ENCODE data around the gene OPN3. TPM values are rescaled to one million over a fixed set of nuclear protein-coding genes. Genes with fewer than 3 reads are reported as not detected.

The OPN3 gene
- total RNA-seq, 4 donors from 2014 or later, result 0.26 to 34.9 (median 4.8) TPM

DNA sequence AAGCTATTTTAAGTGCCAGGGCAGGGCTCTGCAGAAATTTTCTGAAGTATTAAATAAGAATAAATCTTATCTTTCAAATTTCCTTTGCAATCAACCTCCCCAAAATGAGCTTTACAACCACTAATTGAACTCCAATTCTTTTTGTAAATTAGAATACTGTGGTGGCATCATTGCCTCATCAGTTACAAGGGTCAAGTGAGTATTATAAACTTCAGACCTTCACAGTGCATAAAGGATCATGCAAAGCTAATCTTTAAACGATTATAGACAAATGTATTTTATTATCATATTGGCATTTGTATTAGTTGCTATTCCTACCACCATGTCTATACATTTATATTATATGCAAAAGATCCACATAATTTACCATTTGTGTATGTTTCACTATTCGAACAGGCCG is 7.2 kb downstream of the OPN3 start:
- no peaks in the 10 kb centered on the region for H3K9me3 ChIP-seq
- H3K4me3 ChIP-seq, result no peak overlapping the region
- no peak overlapping the region for H3K27ac ChIP-seq
- no peaks in the 10 kb centered on the region for H3K27me3 ChIP-seq
- TF ChIP-seq, protein P1, sequence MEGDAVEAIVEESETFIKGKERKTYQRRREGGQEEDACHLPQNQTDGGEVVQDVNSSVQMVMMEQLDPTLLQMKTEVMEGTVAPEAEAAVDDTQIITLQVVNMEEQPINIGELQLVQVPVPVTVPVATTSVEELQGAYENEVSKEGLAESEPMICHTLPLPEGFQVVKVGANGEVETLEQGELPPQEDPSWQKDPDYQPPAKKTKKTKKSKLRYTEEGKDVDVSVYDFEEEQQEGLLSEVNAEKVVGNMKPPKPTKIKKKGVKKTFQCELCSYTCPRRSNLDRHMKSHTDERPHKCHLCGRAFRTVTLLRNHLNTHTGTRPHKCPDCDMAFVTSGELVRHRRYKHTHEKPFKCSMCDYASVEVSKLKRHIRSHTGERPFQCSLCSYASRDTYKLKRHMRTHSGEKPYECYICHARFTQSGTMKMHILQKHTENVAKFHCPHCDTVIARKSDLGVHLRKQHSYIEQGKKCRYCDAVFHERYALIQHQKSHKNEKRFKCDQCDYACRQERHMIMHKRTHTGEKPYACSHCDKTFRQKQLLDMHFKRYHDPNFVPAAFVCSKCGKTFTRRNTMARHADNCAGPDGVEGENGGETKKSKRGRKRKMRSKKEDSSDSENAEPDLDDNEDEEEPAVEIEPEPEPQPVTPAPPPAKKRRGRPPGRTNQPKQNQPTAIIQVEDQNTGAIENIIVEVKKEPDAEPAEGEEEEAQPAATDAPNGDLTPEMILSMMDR (IDR thresholded peaks at IDR 0.05), result no peak
- TF ChIP-seq POLR2A (IDR thresholded peaks at IDR 0.05), result no peak
- no peak for DNase-seq
- H3K36me3 ChIP-seq, result no peaks in the 10 kb centered on the region
- no peaks in the 10 kb centered on the region for H3K4me1 ChIP-seq
- intact Hi-C loops (cut with DNase I; ENCODE audit: low total_unique reads), result no loop called here

DNA sequence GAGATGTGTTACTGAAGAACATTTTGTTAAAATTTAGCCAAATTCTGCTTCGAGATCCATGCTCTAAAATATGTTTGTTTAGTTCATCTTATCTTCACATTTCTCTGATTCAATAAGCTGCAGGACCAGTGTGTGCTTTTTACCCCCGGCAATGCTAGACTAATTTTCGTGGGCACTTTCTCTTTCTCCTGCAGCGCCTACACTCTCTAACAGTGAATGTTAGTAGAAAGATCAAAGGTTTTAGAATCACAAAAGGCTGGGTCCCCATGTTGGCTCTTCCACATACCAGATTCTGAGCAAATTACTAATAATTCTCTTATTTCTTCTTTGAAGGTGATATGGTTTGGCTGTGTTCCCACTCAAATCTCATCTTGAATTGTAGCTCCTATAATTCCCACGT is 8.5 kb downstream of the OPN3 start:
- intact Hi-C loops (cut with DNase I; ENCODE audit: low total_unique reads), result no loop called here
- H3K27me3 ChIP-seq, result no peaks in the 10 kb centered on the region
- TF ChIP-seq, protein P1 (IDR thresholded peaks at IDR 0.05), result no peak
- no peak for TF ChIP-seq POLR2A (IDR thresholded peaks at IDR 0.05)
- no peaks in the 10 kb centered on the region for H3K4me1 ChIP-seq
- DNase-seq, result no peak
- H3K27ac ChIP-seq, result no peak overlapping the region
- no peaks in the 10 kb centered on the region for H3K36me3 ChIP-seq
- no peaks in the 10 kb centered on the region for H3K9me3 ChIP-seq
- no peak overlapping the region for H3K4me3 ChIP-seq

DNA sequence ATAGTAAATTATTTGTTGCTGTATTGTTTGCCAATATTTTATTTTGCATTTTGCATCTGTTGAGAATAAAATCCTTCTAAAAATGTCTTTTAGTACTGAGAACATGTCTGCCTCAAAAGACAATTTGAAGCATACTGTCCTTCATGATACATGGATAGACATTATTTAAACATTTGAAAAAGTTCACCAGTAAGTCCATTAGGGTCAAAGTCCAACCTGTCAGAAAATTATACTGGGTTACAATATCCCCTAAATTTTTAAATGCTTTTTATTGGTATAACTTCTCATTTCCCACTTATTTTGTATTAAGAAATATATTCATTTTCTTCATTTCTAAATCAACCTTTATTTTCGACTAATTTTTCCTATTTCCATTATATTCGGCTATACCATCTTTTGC is 9.3 kb downstream of the OPN3 start:
- H3K27ac ChIP-seq, result no peak overlapping the region
- H3K4me1 ChIP-seq, result no peaks in the 10 kb centered on the region
- no peaks in the 10 kb centered on the region for H3K27me3 ChIP-seq
- H3K36me3 ChIP-seq, result no peaks in the 10 kb centered on the region
- no peak overlapping the region for H3K4me3 ChIP-seq
- TF ChIP-seq POLR2A (IDR thresholded peaks at IDR 0.05), result no peak
- TF ChIP-seq, protein P1 (IDR thresholded peaks at IDR 0.05), result no peak
- DNase-seq, result no peak
- H3K9me3 ChIP-seq, result no peaks in the 10 kb centered on the region
- intact Hi-C loops (cut with DNase I; ENCODE audit: low total_unique reads), result no loop called here

DNA sequence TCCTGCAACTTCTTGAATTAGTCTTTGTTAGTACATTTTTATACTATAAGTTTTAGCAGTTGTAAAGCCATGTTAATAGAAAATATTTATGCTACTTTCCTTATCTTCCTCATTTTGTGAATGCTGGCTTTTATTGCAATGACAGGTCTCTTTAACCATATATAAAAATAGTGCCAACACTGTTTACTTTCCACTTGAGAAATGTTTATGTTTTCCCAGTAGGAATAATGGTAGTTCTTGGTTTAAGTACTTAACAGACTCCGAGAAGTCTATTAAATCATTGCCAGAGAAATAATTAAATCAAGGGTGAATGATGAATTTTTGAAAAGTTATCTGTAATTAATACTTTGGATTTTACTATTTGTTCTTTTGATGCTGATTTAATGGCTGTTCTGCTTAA is 9.7 kb downstream of the OPN3 start:
- Histone ChIP-seq H3K27me3 (no peaks in the 10 kb centered on the region), H3K36me3 (no peaks in the 10 kb centered on the region), H3K4me3 (no peak overlapping the region), H3K27ac (no peak overlapping the region), H3K4me1 (no peaks in the 10 kb centered on the region), H3K9me3 (no peaks in the 10 kb centered on the region)
- TF ChIP-seq, protein P1 (IDR thresholded peaks at IDR 0.05), result no peak
- TF ChIP-seq POLR2A (IDR thresholded peaks at IDR 0.05), result no peak
- intact Hi-C loops (cut with DNase I; ENCODE audit: low total_unique reads), result no loop called here
- DNase-seq, result no peak

DNA sequence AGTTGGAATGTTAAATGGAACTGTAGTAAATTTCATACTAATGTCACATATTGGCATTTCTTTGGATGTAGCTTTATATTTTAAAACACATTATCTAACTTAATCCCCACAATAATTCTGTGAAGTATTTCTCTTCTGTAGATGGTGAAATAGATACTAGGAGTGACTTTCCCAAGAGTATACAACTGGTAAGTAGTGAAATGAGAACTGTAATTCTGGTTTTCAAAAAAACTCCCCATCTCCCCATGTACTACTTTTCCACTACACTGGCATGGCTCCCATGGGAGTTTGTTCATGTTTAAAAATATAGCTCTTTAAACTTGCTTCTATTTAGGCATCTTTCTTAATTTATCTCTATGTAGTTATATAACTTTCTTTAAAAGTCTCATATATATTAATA is 10.2 kb downstream of the OPN3 start:
- no peak for TF ChIP-seq POLR2A (IDR thresholded peaks at IDR 0.05)
- TF ChIP-seq, protein P1 (IDR thresholded peaks at IDR 0.05), result no peak
- no peaks in the 10 kb centered on the region for H3K36me3 ChIP-seq
- no peak overlapping the region for H3K4me3 ChIP-seq
- H3K9me3 ChIP-seq, result no peaks in the 10 kb centered on the region
- H3K4me1 ChIP-seq, result no peaks in the 10 kb centered on the region
- H3K27ac ChIP-seq, result no peak overlapping the region
- intact Hi-C loops (cut with DNase I; ENCODE audit: low total_unique reads), result no loop called here
- no peaks in the 10 kb centered on the region for H3K27me3 ChIP-seq
- no peak for DNase-seq

All from uterus (tissue), 4 donors.